ENCODE measurements around the gene MAPRE2.

MAPRE2 gene

GRCh38 chr18:35063875-35064690, 22.9 kb downstream of the MAPRE2 start:
- ATAC-seq, result no peak

GRCh38 chr18:35067454-35067853, 26.2 kb downstream of the MAPRE2 start:
- DNase-seq (no peak), ATAC-seq (no peak)
- Mint-ChIP-seq H3K4me3 (no peak overlapping the region), H3K9me3 (no peaks in the 10 kb centered on the region), H3K27ac (no peak overlapping the region), H3K36me3 (ENCODE audit: low read depth) (peaks cover 19% of the 10 kb centered on the region), H3K4me1 (peaks cover 32% of the 10 kb centered on the region), H3K27me3 (no peaks in the 10 kb centered on the region)

More at GRCh38 chr18:35063875-35064690, 22.9 kb downstream of the MAPRE2 start:
- Mint-ChIP-seq H3K4me3 (no peak overlapping the region), H3K27me3 (no peaks in the 10 kb centered on the region), H3K9me3 (no peaks in the 10 kb centered on the region), H3K4me1 (peaks cover 43% of the 10 kb centered on the region), H3K27ac (no peak overlapping the region), H3K36me3 (ENCODE audit: low read depth) (peaks cover 4% of the 10 kb centered on the region)
- DNase-seq, result no peak

- Mint-ChIP-seq H3K27ac (no peak overlapping the region), H3K36me3 (ENCODE audit: low read depth) (peaks cover 36% of the 10 kb centered on the region), H3K4me3 (no peak overlapping the region), H3K9me3 (no peaks in the 10 kb centered on the region), H3K27me3 (no peaks in the 10 kb centered on the region), H3K4me1 (peaks cover 59% of the 10 kb centered on the region)
- ATAC-seq, result no peak
- DNase-seq, result no peak
Observed at GRCh38 chr18:35071819-35072247, 30.6 kb downstream of the MAPRE2 start.

- H3K4me3 Mint-ChIP-seq, result no peak overlapping the region
- no peak overlapping the region for H3K27ac Mint-ChIP-seq
- H3K27me3 Mint-ChIP-seq, result no peaks in the 10 kb centered on the region
- peaks cover 60% of the 10 kb centered on the region for H3K4me1 Mint-ChIP-seq
- DNase-seq (no peak), ATAC-seq (no peak)
- H3K9me3 Mint-ChIP-seq, result no peaks in the 10 kb centered on the region
- peaks cover 41% of the 10 kb centered on the region for H3K36me3 Mint-ChIP-seq (ENCODE audit: low read depth)
Observed at GRCh38 chr18:35072616-35073015, 31.4 kb downstream of the MAPRE2 start.

DNA sequence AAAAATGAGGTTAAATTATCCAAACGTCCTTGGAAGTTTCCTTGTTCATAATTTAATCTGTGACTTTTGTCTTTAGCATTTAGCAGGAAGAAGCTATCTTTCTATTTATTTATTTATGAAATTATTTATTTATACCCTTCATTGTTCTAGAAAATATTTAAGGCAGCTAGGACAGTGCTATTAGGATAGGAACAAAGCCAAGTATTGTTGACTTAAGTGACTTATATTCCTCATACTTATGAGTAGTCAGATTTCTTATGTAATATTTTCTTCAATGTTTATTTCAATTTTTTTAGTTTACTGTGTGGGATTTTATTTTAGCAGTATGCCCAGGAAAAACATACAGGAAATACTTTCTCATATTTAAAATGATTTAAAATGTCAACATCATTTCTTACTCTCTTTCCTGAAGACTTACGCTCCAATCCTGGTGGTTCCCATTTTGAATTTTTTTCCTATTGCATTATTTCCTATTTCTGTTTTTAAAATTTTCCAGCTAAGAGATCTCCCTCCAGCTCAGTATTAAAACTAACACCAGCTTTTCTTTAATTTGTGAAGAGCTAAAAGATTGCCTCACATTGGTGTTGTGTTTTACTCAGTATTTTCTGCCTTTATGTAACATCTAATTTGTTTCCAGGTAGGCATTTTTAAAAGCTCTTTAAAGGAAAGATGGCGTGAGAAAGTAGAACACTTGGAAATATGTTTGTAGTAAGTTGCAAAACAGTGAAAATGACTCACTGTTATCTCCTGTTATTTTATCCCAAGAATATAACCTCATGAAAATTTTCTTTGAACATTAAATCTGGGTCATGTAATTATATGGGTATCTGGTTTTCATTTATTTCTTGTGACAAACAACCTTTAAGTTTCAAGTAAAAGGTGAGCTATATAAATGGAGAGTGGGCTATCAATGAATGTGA, 32.2 kb downstream of the MAPRE2 start:
- no peaks in the 10 kb centered on the region for H3K9me3 Mint-ChIP-seq
- DNase-seq (no peak), ATAC-seq (no peak)
- peaks cover 41% of the 10 kb centered on the region for H3K36me3 Mint-ChIP-seq (ENCODE audit: low read depth)
- no peaks in the 10 kb centered on the region for H3K27me3 Mint-ChIP-seq
- H3K27ac Mint-ChIP-seq, result no peak overlapping the region
- H3K4me1 Mint-ChIP-seq, result peaks cover 63% of the 10 kb centered on the region
- no peak overlapping the region for H3K4me3 Mint-ChIP-seq

DNA sequence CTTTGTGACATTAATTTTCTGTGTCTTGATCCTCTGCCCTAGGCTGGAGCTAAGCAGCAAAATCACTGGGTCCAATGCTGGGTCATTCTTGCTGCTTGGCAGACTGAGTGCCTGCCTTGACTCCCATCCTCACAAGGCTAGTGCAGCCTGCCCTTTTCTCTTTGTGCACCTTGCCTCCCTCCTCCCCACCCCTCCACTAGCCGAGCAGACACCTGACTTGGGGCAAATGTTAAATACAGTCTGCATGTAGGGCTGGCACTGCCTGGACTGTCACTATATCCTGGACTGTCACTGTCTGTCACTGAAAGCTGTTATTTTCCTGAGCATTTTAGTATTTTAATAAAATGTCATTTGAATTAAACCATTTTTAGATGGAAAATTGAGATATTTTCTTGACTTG, 33.4 kb downstream of the MAPRE2 start:
- H3K4me3 Mint-ChIP-seq, result no peak overlapping the region
- ATAC-seq, result no peak
- H3K4me1 Mint-ChIP-seq, result peaks cover 61% of the 10 kb centered on the region
- H3K9me3 Mint-ChIP-seq, result no peaks in the 10 kb centered on the region
- no peaks in the 10 kb centered on the region for H3K27me3 Mint-ChIP-seq
- peaks cover 52% of the 10 kb centered on the region for H3K36me3 Mint-ChIP-seq (ENCODE audit: low read depth)
- no peak overlapping the region for H3K27ac Mint-ChIP-seq
- no peak for DNase-seq

GRCh38 chr18:35075132-35075531, 33.9 kb downstream of the MAPRE2 start:
- H3K27me3 Mint-ChIP-seq, result no peaks in the 10 kb centered on the region

GRCh38 chr18:35076135-35076924, 35.1 kb downstream of the MAPRE2 start:
- peaks cover 60% of the 10 kb centered on the region for H3K4me1 Mint-ChIP-seq
- no peak overlapping the region for H3K27ac Mint-ChIP-seq
- H3K27me3 Mint-ChIP-seq, result no peaks in the 10 kb centered on the region
- no peaks in the 10 kb centered on the region for H3K9me3 Mint-ChIP-seq
- ATAC-seq, result no peak
- peaks cover 48% of the 10 kb centered on the region for H3K36me3 Mint-ChIP-seq (ENCODE audit: low read depth)
- H3K4me3 Mint-ChIP-seq, result no peak overlapping the region
- DNase-seq, result no peak

More at GRCh38 chr18:35075132-35075531, 33.9 kb downstream of the MAPRE2 start:
- H3K27ac Mint-ChIP-seq, result no peak overlapping the region
- H3K36me3 Mint-ChIP-seq (ENCODE audit: low read depth), result peaks cover 53% of the 10 kb centered on the region
- ATAC-seq, result no peak
- no peaks in the 10 kb centered on the region for H3K9me3 Mint-ChIP-seq
- no peak for DNase-seq
- H3K4me1 Mint-ChIP-seq, result peaks cover 61% of the 10 kb centered on the region
- H3K4me3 Mint-ChIP-seq, result no peak overlapping the region

DNA sequence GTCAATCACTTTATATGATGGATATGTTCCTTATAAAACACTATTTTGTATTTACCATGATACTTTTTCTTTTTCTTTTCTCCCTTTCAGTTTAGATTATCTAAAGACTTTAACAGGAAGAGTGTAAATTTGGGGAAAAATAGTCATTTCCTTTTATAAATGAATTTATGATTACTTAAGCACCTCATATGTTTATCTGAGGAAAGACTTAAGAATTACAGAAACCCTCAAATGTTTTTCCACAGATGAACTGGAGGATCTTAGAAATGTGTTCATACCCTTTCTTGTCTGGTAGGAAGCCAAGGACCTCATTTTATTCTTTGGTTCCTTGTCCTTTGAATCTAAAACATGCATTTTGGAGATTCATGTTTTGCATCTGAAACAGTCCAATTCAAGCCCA, 36.7 kb downstream of the MAPRE2 start:
- H3K9me3 Mint-ChIP-seq, result no peaks in the 10 kb centered on the region
- DNase-seq (no peak), ATAC-seq (no peak)
- H3K36me3 Mint-ChIP-seq (ENCODE audit: low read depth), result peaks cover 43% of the 10 kb centered on the region
- no peak overlapping the region for H3K27ac Mint-ChIP-seq
- no peaks in the 10 kb centered on the region for H3K27me3 Mint-ChIP-seq
- peaks cover 51% of the 10 kb centered on the region for H3K4me1 Mint-ChIP-seq
- H3K4me3 Mint-ChIP-seq, result no peak overlapping the region

- no peaks in the 10 kb centered on the region for H3K27me3 Mint-ChIP-seq
- H3K9me3 Mint-ChIP-seq, result no peaks in the 10 kb centered on the region
- H3K27ac Mint-ChIP-seq, result no peak overlapping the region
- H3K4me3 Mint-ChIP-seq, result no peak overlapping the region
- no peak for DNase-seq
- peaks cover 49% of the 10 kb centered on the region for H3K4me1 Mint-ChIP-seq
- no peak for ATAC-seq
- H3K36me3 Mint-ChIP-seq (ENCODE audit: low read depth), result peaks cover 41% of the 10 kb centered on the region
Observed at GRCh38 chr18:35080058-35080457, 38.8 kb downstream of the MAPRE2 start.

- no peak for ATAC-seq
- DNase-seq, result no peak
- H3K27ac Mint-ChIP-seq, result no peak overlapping the region
- H3K9me3 Mint-ChIP-seq, result no peaks in the 10 kb centered on the region
- no peak overlapping the region for H3K4me3 Mint-ChIP-seq
- H3K4me1 Mint-ChIP-seq, result peaks cover 36% of the 10 kb centered on the region
- H3K27me3 Mint-ChIP-seq, result no peaks in the 10 kb centered on the region
- H3K36me3 Mint-ChIP-seq (ENCODE audit: low read depth), result peaks cover 26% of the 10 kb centered on the region
Observed at GRCh38 chr18:35083174-35083712, 42.0 kb downstream of the MAPRE2 start.

GRCh38 chr18:35084494-35085449, 43.6 kb downstream of the MAPRE2 start:
- H3K36me3 Mint-ChIP-seq (ENCODE audit: low read depth), result peaks cover 17% of the 10 kb centered on the region
- no peak overlapping the region for H3K27ac Mint-ChIP-seq
- peaks cover 39% of the 10 kb centered on the region for H3K4me1 Mint-ChIP-seq
- DNase-seq, result no peak
- no peak overlapping the region for H3K4me3 Mint-ChIP-seq
- no peaks in the 10 kb centered on the region for H3K27me3 Mint-ChIP-seq
- no peak for ATAC-seq
- H3K9me3 Mint-ChIP-seq, result no peaks in the 10 kb centered on the region
